Pons (tissue), 1 donor: ENCODE measurements around the gene GORAB.
A peak's percentile ranks its signal among the peaks of the same experiment; 100 is the strongest.

ENCODE experiments used
- DNase-seq: peaks from one replicate; pipeline ENCODE4 v3.0.0-alpha.2; 2016; ENCODE audit warnings: low spot score

GORAB gene

DNA sequence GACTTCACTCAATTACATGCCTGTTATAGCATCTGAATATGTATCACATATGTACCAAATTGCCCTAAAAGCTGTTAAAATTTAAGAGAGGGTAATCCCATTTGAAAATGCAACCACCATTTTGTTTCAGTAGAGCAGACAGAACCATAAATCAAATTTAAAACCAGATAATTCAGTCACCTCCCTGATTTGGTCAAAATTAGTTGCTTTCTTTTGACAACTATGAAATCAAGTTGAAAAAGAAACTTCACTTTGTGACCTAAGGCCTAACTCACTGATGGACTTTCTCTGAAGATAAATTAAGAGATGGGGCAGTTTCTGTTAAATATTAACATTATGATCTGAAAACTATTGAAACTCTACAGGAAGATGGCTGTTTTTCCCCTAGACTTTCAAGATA, 6.7 kb downstream of the GORAB start:
- no peak for DNase-seq

DNA sequence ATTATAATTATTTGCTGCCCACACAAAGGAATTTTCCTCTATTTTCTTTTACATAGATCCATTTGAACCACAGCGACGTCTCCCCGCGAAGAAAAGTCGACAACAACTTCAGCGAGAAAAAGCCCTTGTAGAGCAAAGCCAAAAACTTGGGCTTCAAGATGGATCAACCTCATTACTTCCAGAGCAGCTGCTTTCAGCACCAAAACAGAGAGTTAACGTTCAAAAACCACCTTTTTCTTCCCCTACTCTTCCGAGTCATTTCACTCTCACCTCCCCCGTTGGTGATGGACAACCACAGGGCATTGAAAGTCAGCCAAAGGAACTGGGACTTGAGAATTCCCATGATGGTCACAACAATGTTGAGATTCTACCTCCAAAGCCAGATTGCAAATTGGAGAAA, 7.2 kb downstream of the GORAB start:
- DNase-seq = no peak

DNA sequence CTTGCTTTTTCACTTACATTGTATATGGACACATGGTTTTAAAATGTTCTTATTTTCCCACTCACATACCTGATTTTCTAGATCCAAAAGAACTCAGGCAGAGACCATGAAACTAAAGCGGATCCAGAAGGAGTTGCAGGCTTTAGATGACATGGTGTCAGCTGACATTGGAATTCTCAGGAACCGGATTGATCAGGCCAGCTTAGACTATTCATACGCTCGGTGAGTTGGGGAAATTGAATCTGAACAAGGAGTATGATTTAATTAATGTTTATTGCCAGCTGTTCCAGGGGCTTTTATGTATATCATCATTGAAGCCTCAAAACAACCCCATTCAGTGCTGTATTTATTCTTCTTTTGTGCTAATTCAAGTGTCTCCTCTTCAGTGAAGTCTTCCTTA, 12.7 kb downstream of the GORAB start:
- DNase-seq = no peak

DNA sequence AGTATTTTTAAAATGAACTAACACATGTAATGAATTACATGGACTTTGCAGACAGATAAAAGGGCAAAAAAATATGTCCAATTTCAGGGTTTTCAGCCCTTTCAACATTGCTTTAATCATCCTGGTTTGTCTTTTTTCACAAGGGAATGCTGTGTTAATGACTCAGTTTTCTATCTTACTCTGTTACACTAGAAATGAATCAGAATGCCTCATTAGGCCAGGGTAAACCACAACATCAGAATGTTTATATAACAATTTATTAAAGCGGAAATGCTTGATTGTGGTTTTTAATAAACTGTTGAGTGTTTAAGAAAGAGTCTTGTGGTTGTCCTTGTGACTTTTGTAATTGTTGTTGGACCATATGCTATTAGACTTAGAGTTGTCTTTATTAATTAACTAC, 13.5 kb downstream of the GORAB start:
- no peak for DNase-seq

DNA sequence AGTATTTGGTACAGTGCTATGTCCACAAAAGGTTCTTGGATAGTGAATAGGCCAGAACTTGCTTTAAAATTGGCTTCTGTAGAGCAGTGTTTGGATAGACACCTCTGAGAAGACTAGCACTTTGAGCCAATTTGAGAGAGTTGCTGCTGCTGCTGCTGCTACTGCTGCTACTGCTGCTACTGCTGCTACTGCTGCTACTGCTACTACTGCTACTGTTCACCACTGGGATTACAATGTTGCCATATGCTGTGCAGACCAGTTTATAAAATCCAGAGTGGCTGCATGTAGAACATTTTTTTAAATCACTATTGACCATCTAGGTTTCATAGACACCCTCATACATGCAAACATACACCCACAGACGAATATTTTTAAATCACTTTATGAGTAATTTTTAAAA, 15.3 kb downstream of the GORAB start:
- no peak for DNase-seq

DNA sequence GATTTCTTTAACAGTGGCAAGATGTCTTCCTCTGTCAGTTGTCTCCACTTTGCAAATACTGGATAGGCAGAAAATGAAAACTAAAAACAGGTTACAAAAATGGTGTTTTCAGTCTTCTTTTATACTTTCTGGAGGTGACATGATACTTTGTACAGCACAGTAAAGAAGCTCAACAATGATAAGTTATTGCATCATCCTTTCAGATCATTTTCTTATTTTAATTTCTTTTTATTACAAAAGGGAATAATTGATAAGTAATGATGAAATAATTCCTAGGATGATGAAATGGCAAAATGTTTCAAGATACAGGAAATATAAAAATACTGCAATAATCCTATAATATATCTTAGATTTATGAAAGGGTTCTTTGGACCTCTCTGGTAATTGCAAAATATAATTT, 16.5 kb downstream of the GORAB start:
- no peak for DNase-seq

DNA sequence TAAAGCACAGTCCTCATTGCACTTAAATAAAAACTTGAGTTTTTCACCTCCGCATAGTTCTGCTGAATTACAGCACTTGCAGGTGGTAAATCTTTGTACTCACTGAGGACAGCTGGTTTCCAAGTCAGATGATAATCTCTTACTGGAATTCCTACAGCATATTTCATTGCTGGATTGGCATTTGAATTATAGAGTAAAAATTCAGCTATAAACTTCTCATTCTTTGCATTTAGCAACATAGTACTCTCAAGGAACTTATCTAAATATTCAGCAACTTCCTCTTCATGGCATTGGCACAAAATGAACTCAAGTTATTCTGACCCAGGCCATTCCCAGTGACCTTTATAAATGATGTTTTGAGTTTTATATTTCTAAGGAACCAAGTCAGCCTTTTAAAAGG, 23.4 kb downstream of the GORAB start:
- DNase-seq = no peak

DNA sequence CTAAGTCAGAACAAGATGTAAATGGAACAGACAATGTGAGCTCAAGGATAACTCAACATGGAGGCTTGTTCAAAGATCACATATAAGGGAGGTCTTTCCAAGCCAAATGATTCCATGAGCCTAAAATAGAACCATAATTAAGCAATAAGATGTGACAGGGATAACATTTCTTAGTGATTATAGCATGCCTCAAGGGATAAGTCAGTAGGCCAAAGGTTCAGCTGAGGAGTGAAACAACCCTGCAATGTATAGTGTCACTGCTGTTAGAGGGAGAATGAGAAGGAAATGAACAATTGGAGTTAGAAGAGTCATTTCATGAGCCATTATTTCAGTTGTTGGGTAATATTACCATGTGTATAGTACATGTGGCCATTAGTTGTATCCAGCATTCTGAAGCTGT, 25.0 kb downstream of the GORAB start:
- DNase-seq = no peak

DNA sequence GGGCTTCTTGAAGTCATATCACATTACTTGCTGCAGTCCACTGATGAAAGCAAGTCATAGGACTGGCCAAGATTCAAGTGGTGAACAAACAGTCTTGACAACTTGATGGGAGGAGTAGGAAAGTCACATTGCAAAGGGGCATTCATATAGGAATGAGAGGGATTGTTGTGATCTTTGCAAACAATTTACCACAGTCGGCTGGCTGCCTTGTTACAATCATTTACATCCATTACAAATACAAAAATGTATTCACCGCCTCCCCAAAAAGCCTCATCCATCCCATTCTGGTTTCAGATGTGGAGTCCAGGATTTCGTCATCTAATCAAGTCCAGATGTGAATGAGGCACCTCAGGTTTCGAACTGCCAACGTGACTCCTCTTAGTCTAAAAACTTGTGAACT, 26.8 kb downstream of the GORAB start:
- no peak for DNase-seq

DNA sequence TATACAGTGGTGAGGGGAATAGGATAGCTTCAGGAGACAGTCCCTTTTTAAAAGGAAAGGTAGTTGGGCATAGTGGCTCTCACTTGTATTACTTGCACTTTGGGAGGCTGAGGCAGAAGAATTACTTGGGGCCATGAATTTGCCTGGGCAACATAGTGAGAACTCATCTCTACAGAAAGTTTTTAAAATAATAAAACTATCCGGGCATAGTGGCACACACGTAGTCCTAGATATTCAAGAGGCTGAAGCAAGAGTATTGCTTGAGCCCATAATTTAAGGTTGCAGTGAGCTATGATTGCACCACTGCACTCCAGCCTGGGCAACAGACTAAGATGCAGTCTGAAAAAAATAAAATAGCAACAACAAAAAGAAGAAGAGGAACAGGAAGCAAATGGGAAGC, 27.2 kb downstream of the GORAB start:
- DNase-seq = no peak

DNA sequence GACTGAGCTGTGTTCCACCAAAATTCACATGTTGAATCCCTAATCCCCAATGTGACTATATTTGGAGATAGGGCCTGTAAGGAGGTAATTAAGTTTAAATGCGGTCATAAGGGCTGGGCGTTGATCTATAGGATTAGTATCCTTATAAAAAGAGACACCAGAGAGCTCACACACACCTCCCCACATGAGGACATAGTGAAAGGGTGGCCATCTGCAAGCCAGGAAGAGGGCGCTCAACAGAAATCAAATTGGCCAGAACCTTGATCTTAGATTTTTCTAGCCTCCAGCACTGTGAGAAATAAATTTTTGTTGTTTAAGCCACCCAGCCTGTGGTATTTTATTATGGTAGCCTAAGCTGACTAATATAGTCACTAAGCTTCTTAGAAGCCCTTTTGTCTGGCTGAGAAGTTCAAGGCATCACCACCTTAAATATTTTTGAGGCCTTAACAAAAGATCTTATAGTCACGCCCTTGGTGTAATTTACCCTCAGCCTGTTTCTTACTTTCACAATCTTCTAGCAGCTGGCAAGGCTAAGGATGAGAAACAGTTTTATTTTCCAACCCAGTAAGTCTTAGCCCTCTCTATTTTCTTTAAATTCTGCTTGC, 28.8 kb downstream of the GORAB start:
- DNase-seq = no peak

DNA sequence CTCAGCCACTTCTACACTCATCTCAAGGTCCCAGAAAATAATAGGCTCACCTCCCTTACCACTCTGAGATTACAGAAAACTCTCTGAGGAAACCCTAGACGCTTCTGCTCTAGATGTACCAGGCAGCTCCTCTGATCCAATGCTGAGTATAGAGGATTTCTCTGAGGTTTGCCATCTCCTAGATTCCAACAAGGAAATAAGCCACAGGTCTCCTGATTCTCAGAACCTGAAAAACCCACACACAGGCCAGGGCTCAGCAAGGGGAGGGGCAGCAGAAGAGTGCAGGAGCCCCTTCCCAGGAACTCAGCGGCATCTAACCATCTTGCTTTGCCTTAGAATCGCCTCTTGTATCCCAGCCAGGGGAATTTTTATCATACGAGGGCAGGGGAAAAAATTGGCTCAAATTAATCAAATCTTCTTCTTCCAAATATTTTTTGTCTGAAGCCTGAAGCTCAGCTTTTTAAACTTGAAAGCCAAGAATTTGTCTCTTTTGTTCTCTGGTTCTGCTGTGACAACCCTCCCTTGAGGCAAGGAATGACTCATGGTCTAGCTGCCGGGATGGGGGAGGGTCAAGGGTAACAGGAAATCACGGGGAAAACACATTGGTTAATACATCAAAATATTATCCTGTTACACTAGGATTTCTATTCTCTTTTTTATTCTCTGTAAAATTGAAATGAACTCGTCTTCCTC, 30.8 kb downstream of the GORAB start:
- peak; percentile 29 for DNase-seq

DNA sequence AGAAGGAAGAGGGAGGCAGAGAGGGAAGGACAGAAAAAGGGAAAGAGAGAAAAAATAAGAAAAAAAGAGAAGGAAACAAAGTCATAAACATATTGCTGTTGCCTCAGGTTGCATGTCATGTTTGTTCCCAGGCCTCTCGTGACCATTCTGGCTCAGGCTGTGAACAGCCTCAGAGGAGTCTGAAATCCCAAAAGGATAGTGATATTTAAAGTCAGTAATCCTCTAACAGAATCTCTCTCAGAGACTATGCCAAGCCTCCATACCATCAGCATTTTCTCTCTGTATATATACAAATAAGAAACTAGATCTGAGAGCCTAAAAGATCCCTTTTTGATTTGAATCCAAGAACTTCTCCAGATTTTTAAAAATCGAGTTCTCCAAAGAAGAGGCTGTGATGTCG, 35.2 kb downstream of the GORAB start:
- no peak for DNase-seq

DNA sequence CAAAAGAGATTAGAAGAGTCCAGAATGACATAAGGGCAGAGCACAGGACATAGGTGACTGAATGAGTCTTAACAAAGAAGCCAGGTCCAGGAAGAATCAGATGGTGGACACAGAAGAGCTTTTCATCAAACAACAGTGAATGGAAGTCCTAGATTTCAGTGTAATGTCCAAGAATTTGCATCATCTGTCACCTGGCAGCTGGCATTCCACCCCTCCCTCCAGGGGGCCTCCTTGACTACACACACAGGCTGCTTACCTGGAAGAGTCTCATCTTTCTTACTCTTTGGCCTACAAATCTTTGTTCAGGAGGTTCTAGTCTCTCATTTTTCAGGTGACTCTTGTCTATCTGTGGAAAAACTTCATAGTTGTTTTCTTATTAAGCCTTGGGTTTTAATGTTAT, 36.2 kb downstream of the GORAB start:
- no peak for DNase-seq

DNA sequence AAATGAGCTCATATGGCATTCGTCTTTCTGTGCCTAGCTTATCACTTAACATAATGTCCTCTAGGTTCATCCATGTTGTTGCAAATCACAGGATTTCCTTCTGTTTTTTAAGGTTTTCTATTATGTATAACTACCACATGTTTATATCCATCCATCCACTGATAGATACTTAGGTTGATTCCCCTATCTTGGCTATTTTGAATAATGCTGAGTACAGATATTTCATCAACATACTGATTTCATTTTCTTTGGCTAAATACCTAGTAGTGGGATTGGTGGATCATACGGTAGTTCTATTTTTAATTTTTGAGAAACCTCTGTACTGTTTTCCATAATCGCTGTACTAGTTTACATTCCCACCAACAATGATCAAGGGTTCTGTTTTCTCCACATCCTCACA, 45.0 kb downstream of the GORAB start:
- DNase-seq = no peak

DNA sequence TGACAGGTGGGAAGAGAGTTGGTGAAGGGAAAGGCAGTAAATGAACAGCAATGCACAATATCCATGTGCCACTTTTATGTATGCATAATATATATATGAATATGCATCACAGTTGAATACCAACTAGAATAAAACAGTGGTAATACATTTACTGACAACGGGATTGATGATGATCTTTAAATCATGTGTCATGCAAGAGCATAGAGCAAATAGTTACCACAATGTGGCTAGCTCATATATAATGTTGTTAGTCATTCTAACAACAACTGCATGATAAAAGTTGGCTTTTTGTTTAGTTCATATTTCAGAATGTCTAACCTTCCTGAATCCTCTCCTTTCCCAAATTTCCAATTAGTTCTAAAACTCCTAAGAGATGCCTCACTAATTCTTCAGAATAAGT, 46.4 kb downstream of the GORAB start:
- no peak for DNase-seq

DNA sequence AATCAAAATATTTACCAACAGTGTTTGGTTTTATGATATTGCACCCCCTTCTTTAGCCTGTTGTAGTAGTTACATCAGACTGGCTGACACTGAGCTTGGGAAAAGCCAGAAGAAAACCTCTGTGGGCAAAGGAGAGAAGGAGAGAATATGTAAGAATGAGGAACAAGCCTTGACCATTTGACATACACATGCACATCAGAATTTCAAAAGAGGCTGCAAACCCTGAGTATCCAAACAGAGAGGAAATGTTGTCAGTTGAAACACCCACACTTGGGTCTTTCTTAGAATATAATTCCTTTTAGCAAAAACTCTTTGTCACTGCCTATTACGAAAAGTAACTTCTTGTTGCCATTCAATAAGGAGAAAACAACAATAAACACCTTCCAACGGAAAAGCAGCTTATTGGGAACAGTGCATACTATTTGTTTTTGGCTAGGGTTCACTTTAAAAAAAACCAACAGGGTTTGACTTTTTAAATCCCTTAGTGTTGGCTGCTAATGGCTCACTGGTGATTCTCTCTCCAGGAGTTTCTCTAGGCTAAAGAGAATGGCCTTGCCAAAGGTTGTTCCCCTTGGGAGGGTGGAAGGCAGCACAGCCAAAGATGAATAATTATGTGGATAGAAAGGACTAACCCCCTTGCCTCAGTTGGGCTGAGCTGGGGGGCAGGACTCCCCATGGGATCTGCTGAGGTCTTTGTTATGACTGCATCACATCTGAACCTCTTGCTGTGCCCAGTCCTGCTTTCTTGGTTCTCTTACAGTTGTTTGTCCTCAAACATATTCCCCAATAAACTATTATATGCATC, 48.9 kb downstream of the GORAB start:
- DNase-seq = no peak

DNA sequence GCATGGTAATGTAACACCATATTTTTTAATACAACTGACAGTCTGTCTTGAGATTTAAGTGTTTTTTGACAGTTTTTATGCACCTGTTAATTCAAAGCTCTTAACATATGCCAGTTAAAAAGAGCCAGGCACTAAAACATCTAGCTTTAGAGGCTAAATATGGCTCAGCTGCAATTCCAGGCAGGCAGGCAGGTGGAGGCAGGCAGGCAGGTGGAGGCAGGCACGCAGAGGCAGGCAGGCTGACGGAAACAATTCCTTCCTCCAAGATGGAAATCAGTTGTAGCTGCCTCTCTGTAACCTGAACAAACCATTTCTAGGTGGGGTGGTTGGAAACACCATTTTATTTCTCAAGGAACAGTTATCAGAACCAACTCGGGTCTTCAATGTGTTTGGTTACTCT, 51.2 kb downstream of the GORAB start:
- no peak for DNase-seq

DNA sequence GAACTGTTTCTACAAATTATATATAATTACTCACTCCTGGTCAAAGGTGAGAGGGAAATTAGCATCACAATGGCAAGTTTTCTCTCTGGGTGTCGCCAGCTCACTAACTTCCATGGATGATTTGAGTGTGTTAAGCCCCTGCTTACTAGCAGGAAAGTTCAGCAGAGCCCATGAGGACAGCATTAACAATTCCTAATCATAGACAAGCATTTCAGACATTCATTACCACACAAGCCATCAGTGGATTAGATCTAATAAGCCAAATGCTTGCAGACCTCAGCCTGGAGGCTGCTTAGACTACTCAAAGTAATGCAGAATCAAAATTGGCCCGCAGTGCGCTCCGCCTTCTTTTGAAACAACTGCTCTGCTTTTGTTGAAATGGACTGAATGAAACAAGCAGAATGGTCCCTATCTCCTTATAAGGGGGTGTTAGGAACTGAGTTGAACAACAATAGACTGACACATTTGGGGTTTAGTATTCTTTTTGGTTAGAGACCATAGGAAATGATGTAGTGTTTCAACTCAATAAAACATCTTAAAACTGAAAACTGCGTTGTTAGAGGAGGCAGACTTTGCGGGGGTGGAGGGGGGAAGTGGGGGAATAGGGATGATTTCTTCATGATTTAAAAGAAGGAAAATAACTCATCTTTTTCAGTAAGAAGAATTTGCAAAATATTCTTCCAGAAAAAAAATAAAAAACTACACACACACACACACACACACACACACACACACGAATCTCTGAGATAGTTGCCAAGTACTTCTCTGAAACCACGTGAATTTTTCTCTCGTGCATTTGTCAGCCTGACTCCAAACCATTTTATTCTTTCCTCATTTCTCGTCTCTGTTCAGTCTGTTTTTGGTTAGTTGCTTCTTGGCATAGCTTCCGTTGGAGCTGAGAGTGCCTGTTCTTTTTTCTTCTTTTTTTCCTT, 54.6 kb downstream of the GORAB start:
- DNase-seq = no peak

DNA sequence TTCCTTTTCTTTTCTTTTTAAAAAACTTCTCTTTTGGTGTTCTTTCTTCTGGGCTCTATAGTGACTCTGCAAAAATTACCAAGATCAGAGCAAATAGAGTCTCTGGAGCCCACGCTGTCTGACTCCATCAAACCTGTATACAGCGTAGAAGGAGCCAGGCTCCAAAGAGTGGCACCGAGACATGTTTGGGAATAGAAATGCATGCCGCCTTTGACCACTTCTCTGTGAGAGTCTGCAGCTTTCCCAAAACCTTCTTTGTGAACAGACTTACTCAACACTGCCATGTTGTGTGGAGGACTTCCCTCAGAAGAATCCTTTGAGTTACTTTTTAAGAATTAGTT, 55.3 kb downstream of the GORAB start:
- DNase-seq = no peak

DNA sequence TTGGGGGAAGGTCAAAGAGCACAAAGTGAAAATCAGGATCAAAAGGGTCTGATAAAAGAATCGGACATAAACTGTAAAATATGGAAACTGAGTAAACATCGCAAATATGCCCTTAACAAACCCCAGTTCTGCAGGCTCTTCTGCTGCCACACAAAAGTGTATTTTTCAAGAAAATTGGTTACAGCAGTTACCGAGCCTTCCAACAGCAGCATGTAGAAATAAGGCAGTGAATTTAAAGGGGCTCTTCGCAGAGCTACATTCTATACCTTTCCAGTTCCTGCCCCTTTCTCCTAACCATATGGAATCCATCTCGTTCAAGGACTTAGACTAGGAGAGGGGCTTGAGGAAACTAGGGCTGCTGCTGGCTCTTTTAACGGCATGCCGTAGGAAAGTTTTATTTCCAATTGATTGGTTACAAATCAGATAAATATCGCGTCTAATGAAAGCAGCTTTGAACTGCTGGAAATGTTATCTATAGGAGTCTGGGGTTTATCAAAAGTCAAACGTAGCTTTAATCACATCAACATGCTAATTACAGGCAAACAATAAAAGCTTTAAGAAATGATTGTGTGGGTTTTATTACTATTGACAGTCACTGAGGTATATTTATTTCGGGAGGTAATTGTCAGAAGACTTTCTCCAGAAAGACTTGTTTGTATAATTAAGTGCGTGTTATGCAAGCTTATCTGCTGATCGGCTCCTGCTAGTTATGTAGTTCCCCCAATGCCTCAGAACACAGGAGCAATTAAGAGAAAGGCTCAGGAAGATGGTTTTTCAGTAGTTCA, 59.1 kb downstream of the GORAB start:
- DNase-seq = no peak
